ENCODE measurements around the gene APLP1. TPM values are rescaled to one million over a fixed set of nuclear protein-coding genes. Genes with fewer than 3 reads are reported as not detected.

The APLP1 gene
- total RNA-seq, 4 donors from 2014 or later = 1.6 to 5.6 (median 2.3) TPM

DNA sequence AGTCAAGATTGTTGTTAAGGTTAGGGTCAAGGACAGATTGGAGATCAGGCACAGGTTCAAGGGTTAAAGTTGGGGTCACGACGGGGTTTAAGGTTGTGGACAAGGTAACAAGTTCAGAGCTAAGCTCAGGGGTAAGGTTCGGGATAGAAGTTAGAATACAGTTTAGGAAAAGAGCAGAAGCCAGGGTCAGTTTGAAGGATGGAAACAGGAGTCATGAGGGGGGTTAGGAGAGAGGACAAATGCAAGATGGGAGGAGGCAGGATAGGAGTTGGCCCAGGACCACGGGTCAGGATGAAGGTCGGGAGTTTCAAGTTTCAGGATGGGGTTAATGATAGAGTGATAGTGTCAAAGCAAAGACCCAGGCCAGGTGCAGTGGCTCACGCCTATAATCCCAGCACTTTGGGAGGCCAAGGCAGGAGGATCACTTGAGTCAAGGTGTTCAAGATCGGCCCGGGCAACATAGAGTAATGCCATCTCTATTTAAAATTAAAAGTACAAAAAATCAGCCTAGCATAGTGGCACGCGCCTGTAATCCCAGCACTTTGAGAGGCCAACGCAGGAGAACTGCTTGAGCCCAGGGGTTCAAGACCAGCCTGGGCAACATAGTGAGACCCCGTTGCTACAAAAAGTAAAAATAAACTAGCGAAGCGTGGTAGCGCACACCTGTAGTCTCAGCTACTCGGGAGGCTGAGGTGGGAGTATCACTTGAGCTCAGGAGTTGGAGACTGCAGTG, 23.7 kb upstream of the APLP1 start:
- DNase-seq (ENCODE audit: low spot score in 2 of 2) = no peak
- no peak overlapping the region for H3K4me3 ChIP-seq (ENCODE audit: low read depth, poor library complexity, severe bottlenecking)
- intact Hi-C loops (cut with DNase I; ENCODE audit: low total_unique reads) = no loop called here
- 62 to 63% methylated on average over 16 of the region's 16 CpGs for WGBS, 2 donors
- no peak for TF ChIP-seq POLR2A (IDR thresholded peaks at IDR 0.05)
- TF ChIP-seq, protein P1, sequence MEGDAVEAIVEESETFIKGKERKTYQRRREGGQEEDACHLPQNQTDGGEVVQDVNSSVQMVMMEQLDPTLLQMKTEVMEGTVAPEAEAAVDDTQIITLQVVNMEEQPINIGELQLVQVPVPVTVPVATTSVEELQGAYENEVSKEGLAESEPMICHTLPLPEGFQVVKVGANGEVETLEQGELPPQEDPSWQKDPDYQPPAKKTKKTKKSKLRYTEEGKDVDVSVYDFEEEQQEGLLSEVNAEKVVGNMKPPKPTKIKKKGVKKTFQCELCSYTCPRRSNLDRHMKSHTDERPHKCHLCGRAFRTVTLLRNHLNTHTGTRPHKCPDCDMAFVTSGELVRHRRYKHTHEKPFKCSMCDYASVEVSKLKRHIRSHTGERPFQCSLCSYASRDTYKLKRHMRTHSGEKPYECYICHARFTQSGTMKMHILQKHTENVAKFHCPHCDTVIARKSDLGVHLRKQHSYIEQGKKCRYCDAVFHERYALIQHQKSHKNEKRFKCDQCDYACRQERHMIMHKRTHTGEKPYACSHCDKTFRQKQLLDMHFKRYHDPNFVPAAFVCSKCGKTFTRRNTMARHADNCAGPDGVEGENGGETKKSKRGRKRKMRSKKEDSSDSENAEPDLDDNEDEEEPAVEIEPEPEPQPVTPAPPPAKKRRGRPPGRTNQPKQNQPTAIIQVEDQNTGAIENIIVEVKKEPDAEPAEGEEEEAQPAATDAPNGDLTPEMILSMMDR (IDR thresholded peaks at IDR 0.05) = no peak

DNA sequence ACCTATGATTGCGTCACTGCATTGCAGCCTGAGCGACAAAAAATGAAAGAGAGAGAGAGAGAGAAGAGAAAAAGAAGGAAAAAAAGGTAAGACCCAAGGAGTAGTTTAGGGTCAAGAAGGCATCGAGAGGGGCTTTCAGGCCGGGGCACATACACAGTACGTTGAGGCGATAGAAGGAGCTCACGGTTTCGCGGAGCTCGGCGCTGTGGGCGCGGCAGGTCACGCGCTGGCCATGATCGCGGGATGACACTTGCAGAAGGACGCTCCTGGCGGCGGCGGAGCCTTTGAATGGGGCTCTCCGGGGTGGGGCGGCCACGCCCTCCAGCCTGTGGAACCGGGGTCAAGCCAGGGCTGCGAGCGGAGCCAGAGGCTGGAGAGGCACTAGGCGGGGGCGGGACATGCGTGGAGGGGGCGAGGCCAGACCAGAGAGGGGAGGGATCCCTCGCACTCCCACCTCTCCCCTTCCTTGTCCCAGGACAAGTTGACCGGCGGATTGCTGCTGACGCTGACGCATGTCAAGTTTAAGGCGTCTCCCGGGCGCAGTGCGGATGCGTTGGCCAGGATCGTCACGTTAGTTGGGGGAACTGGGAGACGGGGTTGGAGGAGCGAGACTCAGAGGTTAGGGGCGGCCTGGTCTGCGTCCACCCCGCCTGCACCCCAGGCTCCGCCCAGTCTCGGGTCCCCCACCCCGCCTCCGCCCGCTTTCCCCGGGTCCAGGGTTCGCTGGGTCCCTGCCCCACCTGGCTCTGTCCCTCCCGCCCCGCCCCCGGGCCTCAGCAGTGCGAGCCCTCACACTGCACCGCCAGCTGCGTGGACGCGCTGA, 22.9 kb upstream of the APLP1 start:
- WGBS, 2 donors = 5 to 8% methylated on average over 37 to 50 of the region's 63 CpGs
- intact Hi-C loops (cut with DNase I; ENCODE audit: low total_unique reads) = no loop called here
- DNase-seq (ENCODE audit: low spot score in 2 of 2) = no peak
- TF ChIP-seq, protein P1 (IDR thresholded peaks at IDR 0.05) = no peak
- TF ChIP-seq POLR2A (IDR thresholded peaks at IDR 0.05) = no peak
- no peak overlapping the region for H3K4me3 ChIP-seq (ENCODE audit: low read depth, poor library complexity, severe bottlenecking)

DNA sequence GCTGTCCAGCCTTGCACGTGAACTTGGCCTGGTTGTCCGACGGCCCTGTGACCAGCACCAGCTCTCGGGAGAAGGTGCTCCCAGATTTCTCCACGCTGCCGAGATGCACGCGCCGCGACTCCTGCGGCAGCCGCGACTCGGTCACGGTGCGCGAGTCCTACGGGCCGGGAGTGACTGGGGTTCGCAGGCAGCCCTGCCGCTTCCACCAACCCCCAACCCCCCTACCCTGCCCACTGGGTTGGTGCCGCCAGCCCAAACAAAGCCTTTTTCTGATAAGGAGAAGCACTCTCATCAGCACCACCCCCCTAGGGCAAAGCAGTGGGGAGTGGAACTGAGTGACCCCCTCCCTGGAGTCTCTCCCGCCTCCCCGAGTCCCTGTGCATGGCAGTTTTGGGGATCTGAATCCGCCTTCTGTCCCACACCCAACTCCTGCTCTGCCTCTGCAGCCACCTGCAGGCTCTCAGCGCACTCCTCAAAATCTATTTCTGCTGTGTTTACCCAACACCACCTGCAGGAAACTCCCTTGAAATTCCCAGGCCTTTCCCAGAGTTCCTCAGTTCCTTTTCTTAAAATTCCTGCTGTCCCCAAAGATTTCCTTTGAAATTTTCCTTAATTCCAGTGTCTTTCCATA, 22.2 kb upstream of the APLP1 start:
- WGBS, 2 donors = 2 to 5% methylated on average over 15 to 22 of the region's 26 CpGs
- intact Hi-C loops (cut with DNase I; ENCODE audit: low total_unique reads) = no loop called here
- DNase-seq (ENCODE audit: low spot score in 2 of 2) = no peak
- no peak overlapping the region for H3K4me3 ChIP-seq (ENCODE audit: low read depth, poor library complexity, severe bottlenecking)
- TF ChIP-seq, protein P1 (IDR thresholded peaks at IDR 0.05) = no peak
- no peak for TF ChIP-seq POLR2A (IDR thresholded peaks at IDR 0.05)

DNA sequence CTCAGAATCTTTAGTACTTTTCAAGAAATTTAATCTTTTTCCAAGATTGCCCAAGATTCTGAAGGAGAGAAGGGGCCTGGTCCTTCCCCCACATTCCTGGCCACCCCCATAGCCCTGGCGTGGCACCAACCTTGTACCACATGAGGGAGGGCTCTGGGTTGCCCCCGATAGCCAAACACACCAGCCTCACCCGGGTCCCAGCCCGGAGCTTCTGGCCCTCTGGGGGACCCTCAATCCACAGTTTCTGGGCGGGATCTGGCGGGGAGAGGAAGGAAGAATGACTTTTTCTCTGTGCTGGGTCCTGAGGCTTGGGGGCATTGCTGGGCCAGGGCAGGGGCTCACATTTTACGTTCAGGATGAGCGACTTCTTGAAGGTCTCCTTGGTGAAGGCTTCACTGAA, 20.5 kb upstream of the APLP1 start:
- DNase-seq (ENCODE audit: low spot score in 2 of 2) = no peak
- intact Hi-C loops (cut with DNase I; ENCODE audit: low total_unique reads) = no loop called here
- H3K4me3 ChIP-seq (ENCODE audit: low read depth, poor library complexity, severe bottlenecking) = no peak overlapping the region
- TF ChIP-seq POLR2A (IDR thresholded peaks at IDR 0.05) = no peak
- WGBS, 2 donors = 76 to 83% methylated on average over 8 of the region's 8 CpGs

DNA sequence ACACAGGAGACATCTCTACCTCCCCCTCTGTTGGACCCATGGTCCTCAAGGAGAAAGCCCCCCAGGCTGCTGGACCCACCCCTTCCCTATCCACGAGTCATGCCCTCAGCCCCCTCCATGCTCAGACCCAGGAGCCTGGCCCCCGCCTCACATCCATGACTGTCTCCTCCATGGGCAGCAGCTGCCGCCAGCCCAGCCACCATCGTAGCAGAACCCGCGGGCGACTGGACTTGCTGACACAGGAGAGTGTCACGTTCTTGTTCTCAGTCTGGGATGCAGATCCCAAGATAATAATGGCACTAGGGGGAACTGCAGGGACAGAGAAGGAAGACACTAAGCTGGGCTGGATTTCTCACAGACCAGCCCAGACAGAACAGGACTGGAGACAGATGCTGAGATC, 19.9 kb upstream of the APLP1 start:
- TF ChIP-seq POLR2A (IDR thresholded peaks at IDR 0.05) = no peak
- intact Hi-C loops (cut with DNase I; ENCODE audit: low total_unique reads) = no loop called here
- DNase-seq (ENCODE audit: low spot score in 2 of 2) = no peak
- no peak overlapping the region for H3K4me3 ChIP-seq (ENCODE audit: low read depth, poor library complexity, severe bottlenecking)
- 78 to 87% methylated on average over 8 of the region's 8 CpGs for WGBS, 2 donors

DNA sequence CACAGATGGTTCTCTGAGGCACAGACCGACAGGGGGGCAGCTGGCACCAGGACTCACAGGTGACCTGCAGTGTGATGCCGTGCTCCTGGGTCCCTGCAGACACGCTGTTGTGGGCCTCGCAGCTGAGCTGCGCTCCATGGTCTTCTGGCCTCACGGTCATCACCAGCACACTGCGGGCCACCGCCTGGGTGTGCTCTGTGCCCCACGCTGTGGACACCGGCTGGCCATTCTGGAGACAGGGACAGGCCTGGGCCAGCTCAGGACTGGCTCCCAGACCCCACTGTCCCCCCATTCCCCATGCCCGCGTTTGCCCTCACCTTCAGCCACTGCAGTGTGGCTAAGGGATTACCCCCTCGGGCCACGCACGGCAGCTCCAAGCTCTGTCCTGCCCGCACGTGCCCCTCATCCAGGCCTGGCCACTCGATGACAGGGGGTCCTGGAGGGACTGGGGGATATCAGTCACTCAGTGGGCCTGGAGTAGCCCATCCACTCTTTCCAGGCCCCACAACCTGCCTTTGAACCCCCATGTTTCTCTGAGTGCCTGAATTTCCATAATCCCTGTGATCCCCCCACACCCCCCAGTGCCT, 19.4 kb upstream of the APLP1 start:
- H3K4me3 ChIP-seq (ENCODE audit: low read depth, poor library complexity, severe bottlenecking) = no peak overlapping the region
- WGBS, 2 donors = 88 to 89% methylated on average over 15 to 16 of the region's 18 CpGs
- TF ChIP-seq, protein P1 (IDR thresholded peaks at IDR 0.05) = no peak
- TF ChIP-seq POLR2A (IDR thresholded peaks at IDR 0.05) = no peak
- DNase-seq (ENCODE audit: low spot score in 2 of 2) = no peak
- intact Hi-C loops (cut with DNase I; ENCODE audit: low total_unique reads) = no loop called here

Measured in lower leg skin (tissue), 4 donors.